ENCODE results near the gene AMPH.
"Not testable (repeated sequence)": the region's sequence is repeated elsewhere in the genome, so short reads cannot be mapped to it uniquely, and the experiment has no call there.

Gene AMPH

DNA sequence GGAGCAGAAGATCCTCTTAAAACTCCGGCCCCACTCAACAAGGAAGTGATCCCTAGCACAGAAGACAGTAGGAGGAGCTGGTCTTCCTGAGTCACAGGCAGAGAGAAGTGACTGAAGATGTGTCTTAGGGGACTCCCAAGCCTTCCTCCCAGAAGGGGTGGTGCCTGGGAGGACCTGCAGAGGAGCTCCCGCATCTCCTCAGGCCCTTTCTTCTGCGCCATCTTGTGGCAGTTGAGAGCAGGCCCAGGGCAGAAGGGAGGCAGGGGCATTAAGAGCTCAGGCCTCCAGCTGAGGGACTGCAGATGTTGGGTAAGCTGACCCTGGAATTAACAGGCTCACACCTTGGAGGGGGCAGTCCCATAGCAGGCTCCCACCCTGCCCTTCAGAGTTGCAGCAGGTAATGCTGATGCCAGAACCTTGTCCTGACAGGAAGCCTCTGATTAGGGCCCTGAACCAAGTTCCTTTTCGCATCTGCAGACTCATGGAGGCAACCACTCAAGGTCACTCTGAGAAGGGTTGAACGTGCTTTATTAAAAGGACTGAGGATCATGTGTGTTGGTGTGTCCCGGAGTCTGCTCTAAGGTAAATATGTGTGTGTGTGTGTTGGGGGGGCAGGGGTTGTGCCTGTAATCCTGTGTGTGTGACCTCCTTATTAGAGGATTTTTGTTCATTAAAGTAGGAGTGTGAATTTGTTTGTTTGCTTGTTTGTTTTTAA is 281.1 kb downstream of the AMPH start:
- not testable (repeated sequence) for H3K4me1 ChIP-seq; H3K9me3 ChIP-seq; H3K4me3 ChIP-seq; H3K36me3 ChIP-seq (replicated peaks); H3K27me3 ChIP-seq (ENCODE audit: low read depth)
- in situ Hi-C loops (cut with MboI; ENCODE audit: low sequenced_read_pairs): loop anchor here (5.0 to 25.0 kb wide), 2 partner anchors 243 to 438 kb away; partner anchors contain the start of genes EPDR1 and SFRP4
- DNase-seq (ENCODE audit: low spot score in 2 of 2): peak; percentile 7 to 69

DNA sequence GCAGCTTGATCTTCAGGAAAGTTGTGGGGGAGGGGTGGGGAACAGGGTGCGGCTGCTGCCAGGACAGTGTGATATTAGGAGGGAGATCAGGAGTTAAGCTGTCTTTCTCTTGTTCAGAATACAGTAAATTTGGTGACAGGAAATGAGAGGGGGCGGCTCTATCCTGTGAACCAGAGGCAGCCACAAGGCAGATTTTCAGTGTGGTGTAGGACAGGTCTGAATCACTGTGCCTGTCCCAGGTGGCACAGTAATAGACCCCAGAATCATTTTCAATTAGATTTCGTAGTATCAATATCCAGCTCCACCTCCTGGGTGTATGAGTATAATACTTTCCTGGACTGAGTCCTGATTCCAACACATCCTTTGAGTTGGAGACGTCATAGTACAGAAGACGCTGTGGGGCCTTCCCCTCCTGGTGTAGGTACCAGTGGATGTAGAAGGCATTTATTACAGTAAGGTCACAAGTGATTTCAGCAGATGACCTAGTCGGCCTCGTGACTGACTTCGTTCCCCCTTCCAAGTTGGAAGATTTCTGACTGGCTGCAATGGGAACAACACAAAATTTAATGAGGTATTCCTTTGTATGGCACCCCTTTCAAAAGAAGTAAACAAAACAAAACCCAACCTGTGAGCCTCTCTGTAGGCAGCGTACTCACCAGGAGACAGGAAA is 281.9 kb downstream of the AMPH start:
- in situ Hi-C loops (cut with MboI; ENCODE audit: low sequenced_read_pairs); H3K4me3 ChIP-seq: not testable (repeated sequence)

DNA sequence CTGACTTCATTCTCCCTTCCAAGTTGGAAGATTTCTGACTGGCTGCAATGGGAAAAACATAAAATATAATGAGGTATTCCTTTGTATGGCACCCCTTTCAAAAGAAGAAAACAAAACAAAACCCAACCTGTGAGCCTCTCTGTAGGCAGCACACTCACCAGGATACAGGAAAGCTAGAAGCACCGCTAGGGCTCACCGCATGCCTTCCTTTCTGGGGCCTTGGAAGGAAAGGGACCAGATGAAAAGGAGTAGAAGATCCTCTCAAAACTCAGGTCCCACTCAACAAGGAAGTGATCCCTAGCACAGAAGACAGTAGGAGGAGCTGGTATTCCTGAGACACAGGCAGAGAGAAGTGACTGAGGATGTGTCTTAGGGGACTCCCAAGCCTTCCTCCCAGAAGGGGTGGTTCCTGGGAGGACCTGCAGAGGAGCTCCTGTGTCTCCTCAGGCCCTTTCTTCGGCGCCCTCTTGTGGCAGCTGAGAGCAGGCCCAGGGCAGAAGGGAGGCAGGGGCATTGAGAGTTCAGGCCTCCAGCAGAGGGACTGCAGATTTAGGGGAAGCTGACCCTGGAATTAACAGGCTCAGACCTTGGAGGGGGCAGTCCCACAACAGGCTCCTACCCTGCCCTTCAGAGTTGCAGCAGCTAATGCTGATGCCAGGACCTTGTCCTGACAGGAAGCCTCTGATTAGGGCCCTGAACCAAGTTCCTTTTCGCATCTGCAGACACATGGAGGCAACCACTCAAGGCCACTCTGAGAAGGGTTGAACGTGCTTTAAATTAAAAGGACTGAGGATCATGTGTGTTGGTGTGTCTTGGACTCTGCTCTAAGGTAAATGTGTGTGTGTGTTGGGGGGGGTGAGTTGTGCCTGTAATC is 285.6 kb downstream of the AMPH start:
- H3K9me3 ChIP-seq; DNase-seq (ENCODE audit: low spot score in 2 of 2); H3K4me1 ChIP-seq; H3K4me3 ChIP-seq; in situ Hi-C loops (cut with MboI; ENCODE audit: low sequenced_read_pairs); H3K36me3 ChIP-seq (replicated peaks); H3K27me3 ChIP-seq (ENCODE audit: low read depth): not testable (repeated sequence)

More for the DNA sequence above, 281.9 kb downstream of the AMPH start:
- not testable (repeated sequence) for DNase-seq (ENCODE audit: low spot score in 2 of 2); H3K9me3 ChIP-seq; H3K4me1 ChIP-seq; H3K36me3 ChIP-seq (replicated peaks); H3K27me3 ChIP-seq (ENCODE audit: low read depth)

DNA sequence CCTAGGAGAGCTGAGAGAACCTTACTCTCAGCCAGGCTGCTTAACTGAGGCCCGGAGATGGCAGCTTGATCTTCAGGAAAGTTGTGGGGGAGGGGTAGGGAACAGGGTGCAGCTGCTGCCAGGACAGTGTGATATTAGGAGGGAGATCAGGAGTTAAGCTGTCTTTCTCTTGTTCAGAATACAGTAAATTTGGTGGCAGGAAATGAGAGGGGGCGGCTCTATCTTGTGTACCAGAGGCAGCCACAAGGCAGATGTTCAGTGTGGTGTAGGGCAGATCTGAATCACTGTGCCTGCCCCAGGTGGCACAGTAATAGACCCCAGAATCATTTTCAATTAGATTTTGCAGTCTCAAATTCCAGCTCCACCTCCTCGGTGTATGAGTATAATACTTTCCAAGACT is 286.4 kb downstream of the AMPH start:
- in situ Hi-C loops (cut with MboI; ENCODE audit: low sequenced_read_pairs); H3K4me3 ChIP-seq; H3K4me1 ChIP-seq; DNase-seq (ENCODE audit: low spot score in 2 of 2); H3K36me3 ChIP-seq (replicated peaks); H3K9me3 ChIP-seq; H3K27me3 ChIP-seq (ENCODE audit: low read depth): not testable (repeated sequence)

DNA sequence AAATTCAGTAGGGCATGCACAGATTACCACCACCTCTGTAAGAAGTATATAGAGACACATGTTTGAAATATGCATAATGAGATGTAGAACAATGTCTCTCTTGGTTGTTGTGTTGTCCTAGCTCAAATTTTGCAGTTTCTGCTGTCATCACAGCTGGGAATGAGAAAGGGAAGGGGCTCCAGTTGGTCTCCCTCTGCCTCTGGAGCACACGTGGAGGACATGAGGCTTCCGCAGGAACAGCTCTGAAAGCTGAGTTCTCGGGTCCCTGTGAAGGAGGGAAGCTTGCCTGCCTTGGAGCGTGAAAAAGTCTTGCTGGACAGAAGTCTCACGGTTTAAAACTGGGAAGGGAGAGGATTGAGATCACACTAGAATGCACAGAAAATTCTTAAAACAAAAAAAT is 289.0 kb downstream of the AMPH start:
- in situ Hi-C loops (cut with MboI; ENCODE audit: low sequenced_read_pairs); DNase-seq (ENCODE audit: low spot score in 2 of 2); H3K4me3 ChIP-seq; H3K27me3 ChIP-seq (ENCODE audit: low read depth); H3K36me3 ChIP-seq (replicated peaks); H3K9me3 ChIP-seq; H3K4me1 ChIP-seq: not testable (repeated sequence)

DNA sequence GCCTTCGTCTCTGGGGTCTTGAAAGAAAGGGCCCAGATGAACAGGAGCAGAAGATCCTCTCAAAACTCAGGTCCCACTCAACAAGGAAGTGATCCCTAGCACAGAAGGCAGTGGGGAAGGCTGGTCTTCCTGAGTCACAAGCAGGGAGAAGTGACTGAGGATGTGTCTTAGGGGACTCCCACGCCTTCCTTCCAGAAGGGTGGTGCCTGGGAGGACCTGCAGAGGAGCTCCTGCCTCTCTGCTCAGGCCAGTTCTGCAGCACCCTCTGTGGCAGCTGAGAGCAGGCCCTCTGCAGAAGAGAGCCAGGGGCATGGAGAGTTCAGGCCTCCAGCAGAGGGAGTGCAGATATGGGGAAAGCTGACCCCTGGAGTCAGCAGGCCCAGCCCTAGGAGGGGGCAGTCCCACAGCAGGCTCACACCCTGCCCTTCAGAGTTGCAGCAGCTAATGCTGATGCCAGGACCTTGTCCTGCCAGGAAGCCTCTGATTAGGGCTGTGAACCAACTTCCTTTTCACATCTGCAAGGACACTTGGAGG is 289.9 kb downstream of the AMPH start:
- H3K4me1 ChIP-seq; in situ Hi-C loops (cut with MboI; ENCODE audit: low sequenced_read_pairs); H3K36me3 ChIP-seq (replicated peaks); H3K9me3 ChIP-seq; H3K4me3 ChIP-seq; H3K27me3 ChIP-seq (ENCODE audit: low read depth): not testable (repeated sequence)
- DNase-seq (ENCODE audit: low spot score in 2 of 2): peak in 1 of 2 experiments; percentile 27

DNA sequence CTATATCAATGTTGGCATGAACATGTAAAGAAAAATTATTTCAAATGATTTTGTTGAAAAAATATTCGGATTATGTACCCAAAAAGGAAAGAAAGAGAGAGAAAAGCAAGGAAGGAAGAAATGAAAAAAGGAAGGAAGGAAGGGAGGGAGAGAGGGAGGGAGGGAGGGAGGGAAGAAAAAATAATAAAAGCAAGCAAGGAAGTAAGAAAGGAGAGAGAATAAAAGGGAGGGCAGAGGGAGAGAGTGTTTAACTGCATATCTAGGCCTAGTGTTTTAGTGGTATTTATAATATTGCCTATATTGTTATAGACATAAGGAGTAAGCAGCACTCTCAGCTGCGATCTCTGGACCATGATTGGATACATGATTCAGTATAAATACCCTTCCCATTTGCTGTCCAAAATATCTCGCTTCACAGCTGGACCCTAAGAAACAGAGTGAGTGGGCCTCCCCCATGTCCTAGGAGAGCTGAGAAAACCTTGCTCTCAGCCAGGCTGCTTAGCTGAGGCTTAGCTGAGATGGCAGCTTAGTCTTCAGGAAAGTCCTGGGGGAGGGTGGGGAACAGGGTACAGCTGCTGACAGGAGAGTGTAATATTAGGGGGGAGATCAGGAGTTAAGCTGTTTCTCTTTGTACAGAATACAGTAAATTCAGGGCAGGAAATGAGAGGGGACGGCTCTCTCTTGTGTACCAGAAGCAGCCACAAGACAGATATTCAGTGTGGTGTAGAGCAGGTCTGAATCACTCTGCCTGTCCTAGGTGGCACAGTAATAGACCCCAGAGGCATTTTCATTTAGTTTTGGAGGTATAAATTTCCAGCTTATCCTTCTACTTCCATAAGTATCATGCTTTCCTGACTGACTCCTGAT is 291.0 kb downstream of the AMPH start:
- Histone ChIP-seq H3K36me3 (replicated peaks) (no peaks in the 10 kb centered on the region), H3K4me1 (no peaks in the 10 kb centered on the region), H3K9me3 (no peaks in the 10 kb centered on the region), H3K4me3 (no peak overlapping the region), H3K27me3 (ENCODE audit: low read depth) (no peaks in the 10 kb centered on the region)
- in situ Hi-C loops (cut with MboI; ENCODE audit: low sequenced_read_pairs): loop anchor here (10.0 kb wide), 1 partner anchor 115 kb away; no protein-coding TSS in a partner anchor
- DNase-seq (ENCODE audit: low spot score in 2 of 2): no peak

DNA sequence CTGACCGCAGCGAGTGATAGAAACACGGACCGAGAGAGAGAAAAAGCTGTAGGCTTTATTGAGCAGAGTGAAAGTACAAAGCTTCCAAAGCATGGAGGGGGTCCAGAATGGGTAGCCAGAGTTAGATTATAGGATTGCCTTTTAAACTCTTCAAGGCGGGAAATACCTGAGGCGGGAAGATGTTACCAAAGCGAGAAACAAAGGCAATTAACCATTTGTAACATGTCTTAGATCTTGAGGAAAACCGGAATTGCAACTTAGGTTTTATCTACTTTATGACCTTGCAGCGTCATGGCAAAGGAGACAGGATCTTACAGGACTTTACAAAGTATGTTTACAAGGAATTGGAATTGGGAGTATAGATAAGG is 295.0 kb downstream of the AMPH start:
- not testable (repeated sequence) for H3K4me3 ChIP-seq; H3K27me3 ChIP-seq (ENCODE audit: low read depth); H3K4me1 ChIP-seq; DNase-seq (ENCODE audit: low spot score in 2 of 2); H3K36me3 ChIP-seq (replicated peaks); H3K9me3 ChIP-seq
- in situ Hi-C loops (cut with MboI; ENCODE audit: low sequenced_read_pairs): loop anchor here (10.0 kb wide), 1 partner anchor 111 kb away; no protein-coding TSS in a partner anchor

DNA sequence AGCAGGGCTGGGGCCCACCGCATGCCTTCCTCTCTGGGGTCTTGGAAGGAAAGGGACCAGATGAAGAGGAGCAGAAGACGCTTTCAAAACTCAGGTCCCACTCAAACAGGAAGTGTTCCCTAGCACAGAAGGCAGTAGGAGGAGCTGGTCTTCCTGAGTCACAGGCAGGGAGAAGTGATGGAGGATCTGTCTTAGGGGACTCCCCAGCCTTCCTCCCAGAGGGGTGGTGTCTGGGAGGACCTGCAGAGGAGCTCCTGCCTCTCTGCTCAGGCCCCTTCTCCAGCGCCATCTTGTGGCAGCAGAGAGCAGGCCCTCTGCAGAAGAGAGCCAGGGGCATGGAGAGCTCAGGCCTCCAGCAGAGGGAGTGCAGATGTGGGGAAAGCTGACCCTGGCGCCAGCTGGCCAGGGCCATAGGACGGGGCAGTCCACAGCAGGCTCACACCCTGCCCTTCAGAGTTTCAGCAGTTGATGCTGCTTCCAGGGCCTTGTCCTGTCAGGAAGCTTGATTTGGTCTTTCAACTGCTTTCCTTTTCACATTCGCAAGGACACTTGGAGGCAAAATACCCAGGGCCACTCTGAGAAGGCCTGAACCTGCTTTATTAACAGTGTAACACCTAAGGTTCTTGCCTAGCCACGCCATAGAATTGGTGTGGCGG is 295.6 kb downstream of the AMPH start:
- Histone ChIP-seq H3K27me3 (ENCODE audit: low read depth) (no peaks in the 10 kb centered on the region), H3K9me3 (no peaks in the 10 kb centered on the region), H3K4me1 (no peaks in the 10 kb centered on the region), H3K36me3 (replicated peaks) (no peaks in the 10 kb centered on the region), H3K4me3 (no peak overlapping the region)
- in situ Hi-C loops (cut with MboI; ENCODE audit: low sequenced_read_pairs): loop anchor here (10.0 kb wide), 1 partner anchor 111 kb away; no protein-coding TSS in a partner anchor
- DNase-seq (ENCODE audit: low spot score in 2 of 2): peak; percentile 72 to 92

DNA sequence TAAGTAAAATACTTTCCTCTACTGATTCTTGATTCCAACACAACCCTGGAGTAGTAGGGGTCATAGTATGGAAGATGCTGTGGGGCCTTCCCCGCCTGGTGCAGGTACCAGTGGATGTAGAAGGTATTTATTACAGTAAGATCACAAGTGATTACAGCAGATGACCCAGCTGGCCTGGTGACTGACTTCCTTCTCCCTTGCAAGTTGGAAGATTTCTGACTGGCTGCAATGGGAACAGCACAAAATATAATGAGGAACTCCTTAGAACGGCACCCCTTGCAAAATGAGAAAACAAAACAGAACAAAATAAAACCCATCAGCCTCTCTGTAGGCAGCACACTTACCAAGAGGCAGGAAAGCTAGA is 296.1 kb downstream of the AMPH start:
- Histone ChIP-seq H3K9me3 (no peaks in the 10 kb centered on the region), H3K27me3 (ENCODE audit: low read depth) (no peaks in the 10 kb centered on the region), H3K36me3 (replicated peaks) (no peaks in the 10 kb centered on the region), H3K4me1 (no peaks in the 10 kb centered on the region), H3K4me3 (no peak overlapping the region)
- DNase-seq (ENCODE audit: low spot score in 2 of 2): no peak
- in situ Hi-C loops (cut with MboI; ENCODE audit: low sequenced_read_pairs): loop anchor here (10.0 kb wide), 1 partner anchor 110 kb away; no protein-coding TSS in a partner anchor

DNA sequence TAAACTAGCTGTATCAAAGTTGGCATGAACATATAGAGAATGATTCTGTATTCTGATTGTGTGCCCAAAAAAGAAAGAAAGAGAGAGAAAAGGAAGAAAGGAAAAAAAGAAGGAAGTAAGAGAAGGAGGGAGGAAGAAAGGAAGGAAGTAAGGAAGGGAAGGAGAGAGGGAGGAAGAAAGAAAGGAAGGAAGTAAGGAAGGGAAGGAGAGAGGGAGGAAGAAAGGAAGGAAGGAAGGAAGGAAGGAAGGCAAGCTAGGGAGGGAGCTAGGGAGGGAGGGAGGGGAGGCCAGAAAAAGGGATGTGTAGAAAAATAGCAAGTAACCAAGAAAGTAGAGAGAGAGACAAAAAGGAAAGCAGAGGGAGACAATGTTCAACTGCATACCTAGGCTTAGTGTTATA is 297.0 kb downstream of the AMPH start:
- H3K27me3 ChIP-seq (ENCODE audit: low read depth): no peaks in the 10 kb centered on the region
- no peak for DNase-seq (ENCODE audit: low spot score in 2 of 2)
- H3K4me1 ChIP-seq: no peaks in the 10 kb centered on the region
- no peaks in the 10 kb centered on the region for H3K36me3 ChIP-seq (replicated peaks)
- in situ Hi-C loops (cut with MboI; ENCODE audit: low sequenced_read_pairs): loop anchor here (10.0 kb wide), 1 partner anchor 109 kb away; no protein-coding TSS in a partner anchor
- no peak overlapping the region for H3K4me3 ChIP-seq
- H3K9me3 ChIP-seq: no peaks in the 10 kb centered on the region

Data from HAP-1 (cell line).